Measurements from ENCODE around the gene TPX2.
"Not testable (repeated sequence)": the region's sequence is repeated elsewhere in the genome, so short reads cannot be mapped to it uniquely, and the experiment has no call there.

The TPX2 gene

GRCh38 chr20:31769681-31770080 is 30.6 kb downstream of the TPX2 start:
- no peak for DNase-seq

DNA sequence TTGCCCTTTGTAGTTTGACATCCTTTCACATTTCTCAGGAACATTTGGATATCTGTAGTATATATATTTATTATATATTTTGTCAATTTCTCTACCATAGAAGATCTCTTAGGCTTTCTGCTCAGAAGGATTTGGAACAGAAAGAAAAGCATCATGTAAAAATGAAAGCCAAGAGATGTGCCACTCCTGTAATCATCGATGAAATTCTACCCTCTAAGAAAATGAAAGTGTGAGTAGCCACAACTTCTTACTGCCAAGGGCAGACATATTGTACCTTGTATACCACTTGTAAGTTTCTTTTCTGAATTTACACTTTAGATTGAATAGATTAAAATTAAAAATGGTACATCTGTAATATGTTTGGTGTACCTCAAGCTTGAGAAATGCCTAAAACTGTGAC is 31.2 kb downstream of the TPX2 start:
- no peak for DNase-seq

DNA sequence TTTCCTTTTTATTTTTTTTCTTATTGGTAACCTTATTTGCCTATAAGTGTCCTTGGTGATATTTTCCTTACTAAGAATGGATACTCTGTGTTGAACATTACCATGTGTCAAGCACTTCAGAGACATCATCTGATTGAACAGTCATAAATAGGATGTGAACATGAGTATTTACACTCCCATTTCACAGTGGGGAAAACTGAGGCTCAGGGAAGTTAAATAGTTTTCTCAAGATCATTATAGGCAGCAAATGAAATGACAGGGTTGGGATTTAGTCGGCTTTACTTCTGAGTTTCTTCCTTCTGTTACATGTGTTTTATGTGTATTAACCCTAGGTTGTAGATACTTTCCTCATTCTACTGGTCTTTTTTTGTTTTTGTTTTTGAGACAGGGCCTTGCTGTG is 35.3 kb downstream of the TPX2 start:
- DNase-seq: no peak

- no peak for DNase-seq
These were observed 41.7 kb downstream of the TPX2 start for GRCh38 chr20:31780839-31781238.

GRCh38 chr20:31781945-31782344 is 42.9 kb downstream of the TPX2 start:
- DNase-seq: no peak

GRCh38 chr20:31784354-31785044 is 45.4 kb downstream of the TPX2 start:
- DNase-seq: no peak

DNA sequence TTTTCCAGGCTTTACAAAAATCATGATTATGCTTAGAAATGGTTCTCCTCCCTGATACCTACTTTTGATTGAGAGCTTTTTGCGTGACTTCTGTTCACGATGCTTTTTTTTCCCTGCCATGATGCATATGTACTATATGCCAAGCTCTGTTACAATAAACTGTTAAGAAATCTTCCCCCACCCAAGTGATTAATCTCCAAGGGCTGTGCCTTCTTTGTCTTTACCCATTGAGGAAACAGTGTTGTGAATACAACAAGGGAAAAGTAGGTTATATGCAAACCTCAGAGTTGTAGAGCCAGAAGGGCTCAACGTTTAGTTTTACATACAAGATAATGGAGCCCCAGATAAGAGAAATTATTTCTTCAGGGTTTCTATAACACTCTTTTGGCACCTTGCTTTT is 46.0 kb downstream of the TPX2 start:
- no peak for DNase-seq

DNA sequence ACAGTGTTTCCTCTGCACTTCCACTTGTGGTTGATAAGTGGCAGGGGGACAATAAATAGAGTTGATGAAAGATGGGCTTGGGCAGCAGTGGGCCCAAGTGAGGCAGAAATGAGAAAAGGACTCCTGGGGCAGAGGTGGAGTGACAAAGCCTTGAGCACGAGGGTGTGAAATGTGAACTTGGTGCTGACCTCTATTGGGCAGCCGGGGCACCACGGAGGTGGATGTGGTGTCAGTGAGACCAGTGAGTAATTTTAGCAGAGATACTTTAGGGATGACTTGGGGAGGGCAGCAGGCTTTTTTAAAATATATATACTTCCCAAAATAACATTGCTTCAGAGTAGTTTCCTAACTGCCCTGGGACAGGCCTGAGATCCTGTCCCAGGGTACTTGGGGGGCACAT is 49.5 kb downstream of the TPX2 start:
- DNase-seq: no peak

- DNase-seq: no peak
These were observed 51.3 kb downstream of the TPX2 start for GRCh38 chr20:31790401-31790800.

DNA sequence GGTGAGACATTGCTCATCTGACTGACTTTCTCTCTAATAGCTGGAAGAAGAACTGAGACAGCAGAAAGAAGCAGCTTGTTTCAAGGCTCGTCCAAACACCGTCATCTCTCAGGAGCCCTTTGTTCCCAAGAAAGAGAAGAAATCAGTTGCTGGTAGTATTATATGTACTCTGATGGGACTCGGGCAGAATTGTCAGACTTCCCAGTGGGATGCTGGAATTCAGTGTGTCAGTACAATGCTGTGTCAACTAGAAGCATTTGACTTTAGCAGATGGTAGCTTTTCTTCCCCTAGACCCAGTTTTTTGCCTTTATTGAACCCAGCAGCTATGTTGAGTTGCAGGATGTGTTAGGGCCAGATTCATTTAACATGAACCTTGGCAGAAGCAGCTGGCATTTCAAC is 58.3 kb downstream of the TPX2 start:
- DNase-seq: no peak

DNA sequence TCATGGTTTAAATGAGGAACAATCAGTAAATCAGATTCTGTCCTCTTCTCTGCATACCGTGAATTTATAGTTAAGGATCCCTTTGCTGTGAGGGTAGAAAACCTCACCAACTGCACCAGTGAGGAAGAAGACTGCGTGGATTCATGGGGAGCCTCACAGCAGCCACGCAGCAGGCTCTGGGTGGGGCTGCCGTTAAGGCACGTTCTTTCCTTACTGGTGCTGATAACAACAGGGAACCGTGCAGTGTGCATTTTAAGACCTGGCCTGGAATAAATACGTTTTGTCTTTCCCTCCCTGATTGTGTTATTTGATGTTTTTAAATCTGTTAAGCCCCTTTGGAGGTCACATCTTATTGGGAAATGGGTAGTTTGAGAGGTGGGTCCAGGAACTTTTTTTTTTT is 62.4 kb downstream of the TPX2 start:
- DNase-seq: no peak

DNA sequence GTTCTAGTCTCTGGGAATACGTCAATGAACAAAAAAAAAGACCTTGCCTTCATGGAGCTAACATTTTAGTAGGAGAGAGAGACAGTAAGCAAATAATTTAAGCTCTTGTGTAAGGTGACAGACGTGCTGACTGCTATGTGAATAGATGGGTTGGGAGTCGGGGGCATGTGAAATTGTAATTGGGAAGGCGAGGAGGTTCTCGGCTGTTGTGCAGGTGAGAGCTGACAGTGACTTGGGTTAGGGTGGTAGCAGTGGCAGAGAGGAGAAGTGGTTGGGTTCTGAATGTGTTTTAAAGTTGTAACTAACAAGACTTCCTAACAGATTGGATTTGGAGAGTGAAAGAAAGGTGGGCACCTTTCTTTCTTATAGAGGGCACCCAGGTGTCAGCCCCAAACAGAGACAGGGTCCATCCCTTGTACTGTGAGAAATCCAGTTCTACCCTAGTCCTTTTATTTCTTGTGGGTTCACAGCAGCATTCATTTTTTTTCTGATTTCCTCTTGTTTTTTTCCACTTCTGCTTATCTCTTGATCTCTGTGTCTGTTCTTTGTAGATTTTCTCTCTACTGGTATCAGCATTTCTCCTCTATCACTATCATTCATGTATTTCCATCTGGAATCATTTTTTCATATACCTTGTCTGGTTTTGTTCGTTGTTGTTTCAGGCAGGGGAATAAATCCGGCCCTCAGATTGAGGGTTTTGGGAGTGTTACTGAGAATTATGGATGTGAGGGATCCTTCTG is 64.6 kb downstream of the TPX2 start:
- DNase-seq: no peak

GRCh38 chr20:31806564-31807355 is 67.7 kb downstream of the TPX2 start:
- no peak for DNase-seq

DNA sequence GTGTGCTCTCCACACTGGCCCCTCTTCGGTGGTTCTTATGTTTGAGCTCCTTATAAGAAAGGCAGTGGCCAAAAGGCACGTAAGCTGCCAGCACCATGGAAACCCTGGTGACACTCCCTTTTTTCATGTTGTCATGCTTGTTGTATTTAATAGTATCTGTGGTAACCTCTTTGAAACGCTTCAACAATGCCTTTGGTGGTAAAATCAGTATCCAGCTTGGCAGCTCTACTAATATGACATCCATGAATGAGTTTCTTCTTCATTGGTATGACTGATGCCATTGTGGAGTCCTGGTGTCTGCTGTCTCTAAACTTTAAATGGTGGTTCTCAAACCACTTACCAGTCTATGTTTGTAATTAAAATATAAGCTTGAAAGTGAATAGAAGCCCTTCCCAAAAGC is 69.4 kb downstream of the TPX2 start:
- no peak for DNase-seq

GRCh38 chr20:31809661-31810060 is 70.6 kb downstream of the TPX2 start:
- DNase-seq: no peak

DNA sequence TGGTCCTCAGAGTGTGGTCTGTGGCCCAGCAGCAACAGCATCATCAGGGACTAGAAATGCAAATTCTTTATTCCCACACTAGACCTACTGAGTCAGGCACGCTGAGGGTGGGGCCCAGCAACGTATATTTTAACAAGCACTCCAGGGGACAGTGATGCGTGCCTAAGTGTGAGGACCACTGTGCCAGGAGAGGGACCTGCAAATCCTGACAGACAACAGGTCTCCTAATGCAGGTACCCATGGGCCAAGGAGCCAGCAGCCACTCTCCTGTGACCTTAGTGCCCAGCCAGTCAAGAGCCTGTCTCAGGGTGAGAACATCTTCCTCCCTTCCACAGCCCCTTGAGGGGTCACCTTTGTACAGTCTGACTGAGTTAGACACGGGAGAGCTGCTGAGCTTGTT is 72.1 kb downstream of the TPX2 start:
- DNase-seq: no peak

GRCh38 chr20:31811796-31812728 is 73.0 kb downstream of the TPX2 start:
- no peak for DNase-seq

DNA sequence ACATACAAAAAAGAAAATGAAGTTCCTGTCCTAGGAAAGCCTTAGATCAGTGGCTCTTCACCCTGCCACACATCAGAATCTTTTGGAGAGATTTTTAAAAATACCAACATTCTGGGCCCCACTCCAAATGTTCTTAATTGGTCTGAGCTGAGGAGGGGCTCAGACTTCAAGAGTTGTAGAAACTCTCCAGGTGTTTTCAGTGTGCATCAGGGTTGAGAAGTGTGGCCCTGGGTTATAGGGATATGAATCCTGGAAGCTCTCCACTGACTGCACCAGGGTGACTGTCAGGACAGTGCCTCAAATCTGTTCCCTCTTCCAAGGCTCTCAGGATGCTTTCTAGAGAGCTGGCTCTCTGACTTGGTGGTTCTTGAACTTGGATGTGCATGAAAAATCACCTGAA is 74.5 kb downstream of the TPX2 start:
- no peak for DNase-seq

DNA sequence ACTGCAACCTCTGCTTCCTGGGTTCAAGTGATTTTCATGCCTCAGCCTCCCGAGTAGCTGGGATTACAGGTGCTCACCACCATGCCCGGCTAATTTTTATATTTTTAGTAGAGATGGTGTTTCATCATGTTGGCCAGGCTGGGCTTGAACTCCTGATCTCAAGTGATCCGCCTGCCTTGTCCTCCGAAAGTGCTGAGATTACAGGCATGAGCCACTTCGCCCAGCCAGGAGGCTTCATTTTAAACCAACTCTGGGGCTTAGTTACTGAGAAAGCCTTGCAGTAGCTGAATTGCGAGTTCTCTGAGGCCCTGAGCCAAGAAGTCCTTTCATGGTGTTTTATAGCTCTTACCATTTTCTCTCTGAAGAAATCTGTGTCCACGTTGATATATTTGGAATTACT is 75.1 kb downstream of the TPX2 start:
- DNase-seq: not testable (repeated sequence)

- DNase-seq: no peak
These were observed 76.5 kb downstream of the TPX2 start for GRCh38 chr20:31815408-31816188.

DNA sequence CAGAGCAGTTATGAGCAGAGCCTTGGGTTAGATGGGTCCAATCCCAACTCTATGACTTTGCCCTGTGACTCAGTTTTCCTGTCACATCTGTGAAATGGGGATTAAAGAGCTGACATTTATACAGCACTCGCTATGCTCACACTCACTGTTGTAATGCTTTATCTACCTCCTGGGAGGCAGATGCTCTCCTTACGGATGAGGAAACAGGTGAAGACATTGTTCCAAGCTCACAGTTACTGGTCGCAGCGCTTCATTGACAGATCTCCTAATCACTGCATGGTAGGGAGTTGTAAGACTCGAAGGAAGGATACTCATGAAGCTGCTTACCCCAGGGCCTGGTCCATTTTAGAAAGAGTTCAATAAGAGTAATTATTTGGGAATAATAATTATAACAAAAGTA is 77.1 kb downstream of the TPX2 start:
- DNase-seq: no peak

- DNase-seq: no peak
These were observed 78.4 kb downstream of the TPX2 start for GRCh38 chr20:31817461-31817860.
